T-helper 2 cell treated with Interferon-gamma antibody and Interleukin-4, amounts not matched to agents 5 μg/mL and 100 μg/mL, for 36 hours (primary cell): ENCODE results near the gene CD164L2.
"Not testable (repeated sequence)": the region's sequence is repeated elsewhere in the genome, so short reads cannot be mapped to it uniquely, and the experiment has no call there.

ENCODE experiments used
- DNase-seq: peaks from one replicate; pipeline ENCODE4 v3.0.0; 2021; ENCODE audit warnings: low spot score
- H3K27ac Mint-ChIP-seq: one replicate; pipeline ENCODE4 v1.8.0; 2021; ENCODE audit warnings: mild to moderate bottlenecking, mixed read lengths
- H3K27me3 Mint-ChIP-seq: one replicate; pipeline ENCODE4 v1.8.0; 2021; ENCODE audit warnings: low read depth, mixed read lengths
- H3K36me3 Mint-ChIP-seq: one replicate; pipeline ENCODE4 v1.8.0; 2021; ENCODE audit warnings: low read depth, mixed read lengths
- H3K4me1 Mint-ChIP-seq: one replicate; pipeline ENCODE4 v1.8.0; 2021; ENCODE audit warnings: low read depth, mixed read lengths
- H3K4me3 Mint-ChIP-seq: one replicate; pipeline ENCODE4 v1.8.0; 2022; ENCODE audit warnings: mild to moderate bottlenecking, moderate library complexity, mixed read lengths
- H3K9me3 Mint-ChIP-seq: one replicate; pipeline ENCODE4 v1.8.0; 2021; ENCODE audit warnings: mixed read lengths

Gene CD164L2

DNA sequence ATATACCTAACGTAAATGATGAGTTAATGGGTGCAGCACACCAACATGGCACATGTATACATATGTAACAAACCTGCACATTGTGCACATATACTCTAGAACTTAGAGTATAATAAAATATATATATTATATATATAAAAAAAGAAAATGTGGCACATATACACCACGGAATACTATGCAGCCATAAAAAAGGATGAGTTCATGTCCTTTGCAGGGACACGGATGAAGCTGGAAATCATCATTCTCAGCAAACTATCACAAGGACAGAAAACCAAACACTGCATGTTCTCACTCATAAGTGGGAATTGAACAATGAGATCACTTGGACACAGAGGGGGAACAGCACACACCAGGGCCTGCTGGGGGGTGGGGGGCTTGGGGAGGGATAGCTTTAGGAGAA, 1.7 kb upstream of the CD164L2 start:
- peaks cover 17% of the 10 kb centered on the region for H3K27me3 Mint-ChIP-seq
- DNase-seq, H3K36me3 Mint-ChIP-seq, H3K9me3 Mint-ChIP-seq, H3K4me3 Mint-ChIP-seq, H3K4me1 Mint-ChIP-seq, H3K27ac Mint-ChIP-seq: not testable (repeated sequence)

DNA sequence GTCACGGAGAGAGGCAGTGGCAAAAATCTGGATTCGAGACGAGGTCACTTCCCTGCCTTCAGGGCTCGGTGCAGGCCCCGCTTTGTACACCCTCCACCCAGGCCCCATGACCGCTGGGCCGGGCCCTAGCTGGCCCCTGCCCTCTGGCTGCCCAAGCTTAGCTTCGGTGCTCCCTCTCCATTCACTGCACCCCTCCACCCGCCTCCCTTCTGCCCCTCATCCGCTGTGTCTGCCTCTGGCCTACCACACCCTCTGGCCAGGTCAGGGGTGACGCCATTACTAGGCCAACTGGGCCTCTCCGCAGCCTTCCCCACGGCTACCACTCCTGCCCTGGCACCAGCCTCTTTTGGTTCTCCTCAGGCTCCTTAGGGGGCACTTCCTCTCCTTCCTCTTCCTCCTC, 528 bp upstream of the CD164L2 start:
- DNase-seq = no peak
- Mint-ChIP-seq H3K36me3 (no peaks in the 10 kb centered on the region), H3K27me3 (peaks cover 17% of the 10 kb centered on the region), H3K27ac (no peak overlapping the region), H3K9me3 (no peaks in the 10 kb centered on the region), H3K4me1 (no peaks in the 10 kb centered on the region), H3K4me3 (no peak overlapping the region)

DNA sequence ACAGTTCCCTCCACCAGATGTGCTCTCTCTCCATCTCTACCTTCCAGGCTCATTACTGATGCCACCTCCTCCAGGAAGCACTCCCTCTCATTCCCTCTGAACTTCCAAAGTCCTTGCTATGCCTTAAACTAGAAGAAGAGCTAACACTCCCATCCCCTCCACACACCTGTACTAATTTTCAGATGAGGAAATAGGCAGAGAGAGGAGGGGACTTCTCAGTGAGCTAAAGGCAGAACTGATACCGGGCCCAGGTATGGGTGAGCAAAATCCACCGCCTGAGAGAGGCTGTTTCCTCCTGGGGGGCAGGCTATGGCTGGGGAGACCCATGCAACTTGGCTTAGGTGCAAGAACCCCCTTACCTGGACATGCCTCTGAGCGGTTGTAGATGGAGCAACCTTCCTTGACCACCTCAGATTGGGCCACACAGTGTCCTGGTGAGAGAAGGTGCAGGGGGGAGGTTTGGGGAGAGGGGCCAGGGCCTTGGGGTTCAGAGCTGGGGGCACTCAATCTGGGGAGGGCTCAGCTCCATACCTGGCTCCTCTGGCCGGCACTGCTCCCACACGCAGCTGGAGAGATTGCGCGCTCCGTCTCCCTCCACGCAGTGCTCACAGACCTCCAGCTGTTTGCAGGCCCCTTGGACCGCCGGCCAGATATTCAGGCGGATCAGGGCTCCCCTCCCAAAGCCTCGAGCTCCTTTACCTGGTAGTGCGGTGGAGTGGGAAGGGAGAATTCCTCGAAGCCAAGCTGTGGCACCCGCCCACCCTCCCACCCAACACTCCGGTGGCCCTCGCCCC, 967 bp downstream of the CD164L2 start:
- no peak for DNase-seq
- Mint-ChIP-seq H3K27me3 (peaks cover 14% of the 10 kb centered on the region), H3K27ac (no peak overlapping the region), H3K4me1 (no peaks in the 10 kb centered on the region), H3K36me3 (no peaks in the 10 kb centered on the region), H3K9me3 (no peaks in the 10 kb centered on the region), H3K4me3 (no peak overlapping the region)

DNA sequence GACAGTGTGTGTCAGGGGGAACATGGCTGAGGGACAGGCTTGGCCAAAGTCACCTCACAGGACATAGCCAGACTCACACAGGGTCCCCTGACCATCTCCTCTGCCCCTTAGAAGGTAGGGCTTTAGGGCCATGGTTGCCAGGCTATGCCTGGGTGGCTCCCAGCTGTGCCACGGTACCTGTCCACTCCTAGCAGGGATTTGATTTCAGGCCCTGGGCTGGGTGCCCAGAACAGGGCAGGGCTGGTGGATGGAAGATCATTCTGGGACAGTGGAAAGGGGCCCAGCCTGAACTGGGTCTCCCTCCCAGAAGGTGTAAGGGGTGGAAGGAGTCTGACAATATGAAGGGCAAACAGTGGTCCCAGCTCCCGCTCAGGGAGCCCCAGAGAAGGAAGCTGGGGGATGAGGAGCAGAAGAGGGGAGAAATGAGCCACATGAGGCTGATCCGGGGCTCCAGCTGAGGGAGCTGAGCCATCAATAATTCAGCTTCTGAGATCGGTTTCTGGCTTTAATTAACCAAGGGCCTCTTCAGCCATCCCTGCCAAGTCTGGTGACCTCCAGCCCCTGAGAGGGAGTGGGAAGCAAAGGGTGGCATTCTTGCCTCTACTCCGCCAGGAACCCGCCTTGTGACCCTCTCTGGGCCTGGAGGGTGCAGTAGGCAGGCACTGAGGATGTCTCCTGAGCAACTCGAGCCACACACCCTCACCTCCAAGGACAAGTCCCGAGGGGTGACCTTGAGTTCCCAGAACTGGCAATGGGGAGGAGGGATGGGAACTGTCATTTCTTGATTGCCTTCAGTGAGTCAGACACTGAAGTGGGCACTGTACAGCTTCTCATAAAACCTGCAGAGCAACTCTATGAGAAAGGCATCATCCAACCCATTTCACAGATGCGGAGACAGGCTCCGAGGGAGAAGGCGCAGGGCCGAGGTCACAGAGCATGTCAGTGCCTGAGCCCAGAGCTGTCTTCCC, 2.1 kb downstream of the CD164L2 start:
- Mint-ChIP-seq H3K4me1 (no peaks in the 10 kb centered on the region), H3K36me3 (no peaks in the 10 kb centered on the region), H3K27ac (no peak overlapping the region), H3K4me3 (no peak overlapping the region), H3K27me3 (peaks cover 9% of the 10 kb centered on the region), H3K9me3 (no peaks in the 10 kb centered on the region)
- DNase-seq = no peak

DNA sequence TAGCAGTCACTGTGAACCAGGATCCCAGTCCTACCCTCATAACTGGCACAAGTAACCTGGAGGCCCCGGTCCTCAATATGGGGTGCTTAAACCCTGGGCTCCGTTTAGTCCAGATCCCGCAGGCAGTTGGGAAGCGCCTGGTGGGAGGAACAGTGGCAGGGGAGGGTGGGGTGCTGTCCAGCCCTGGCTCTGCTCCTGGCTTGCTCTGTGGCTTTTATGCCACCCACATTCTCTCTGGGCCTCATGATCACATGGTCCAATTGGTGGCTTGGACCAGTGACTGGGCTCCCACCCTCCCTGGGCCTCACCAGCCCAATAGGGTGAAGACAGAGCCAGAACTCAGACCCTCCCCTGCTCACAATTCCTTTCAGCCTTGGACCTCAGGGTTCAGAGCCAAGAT, 2.9 kb downstream of the CD164L2 start:
- Mint-ChIP-seq H3K9me3 (no peaks in the 10 kb centered on the region), H3K27me3 (peaks cover 8% of the 10 kb centered on the region), H3K4me1 (no peaks in the 10 kb centered on the region), H3K4me3 (no peak overlapping the region), H3K36me3 (no peaks in the 10 kb centered on the region), H3K27ac (no peak overlapping the region)
- DNase-seq = no peak

DNA sequence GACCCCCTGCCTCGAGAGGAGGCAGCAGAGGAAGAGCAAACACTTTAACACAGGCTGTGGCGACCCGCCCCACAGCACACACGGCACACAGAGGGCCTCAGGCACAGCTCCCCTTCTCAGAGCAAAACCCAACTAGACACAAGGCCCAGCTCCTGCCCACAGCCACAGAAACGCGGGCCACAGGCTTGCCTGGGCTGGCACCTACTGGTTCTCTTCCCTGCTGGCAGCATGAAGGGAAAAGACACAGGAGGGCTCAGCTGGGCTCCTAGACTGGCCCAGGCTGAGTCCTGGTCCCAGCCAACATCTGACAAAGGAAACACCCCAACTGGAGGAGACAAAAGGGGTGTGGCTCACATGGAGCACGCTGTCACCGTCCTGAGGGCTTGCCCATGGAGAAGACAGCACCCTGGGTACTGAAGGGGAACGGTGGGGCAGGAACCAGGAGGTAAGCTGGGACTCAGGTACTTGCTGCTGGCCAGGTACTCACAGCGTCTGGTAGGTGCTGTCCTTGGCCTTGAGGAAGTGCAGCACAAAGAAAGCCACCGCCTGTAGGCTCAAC, 3.5 kb downstream of the CD164L2 start:
- Mint-ChIP-seq H3K9me3 (no peaks in the 10 kb centered on the region), H3K4me1 (no peaks in the 10 kb centered on the region), H3K36me3 (no peaks in the 10 kb centered on the region), H3K4me3 (no peak overlapping the region), H3K27ac (no peak overlapping the region), H3K27me3 (peaks cover 8% of the 10 kb centered on the region)
- DNase-seq = no peak

DNA sequence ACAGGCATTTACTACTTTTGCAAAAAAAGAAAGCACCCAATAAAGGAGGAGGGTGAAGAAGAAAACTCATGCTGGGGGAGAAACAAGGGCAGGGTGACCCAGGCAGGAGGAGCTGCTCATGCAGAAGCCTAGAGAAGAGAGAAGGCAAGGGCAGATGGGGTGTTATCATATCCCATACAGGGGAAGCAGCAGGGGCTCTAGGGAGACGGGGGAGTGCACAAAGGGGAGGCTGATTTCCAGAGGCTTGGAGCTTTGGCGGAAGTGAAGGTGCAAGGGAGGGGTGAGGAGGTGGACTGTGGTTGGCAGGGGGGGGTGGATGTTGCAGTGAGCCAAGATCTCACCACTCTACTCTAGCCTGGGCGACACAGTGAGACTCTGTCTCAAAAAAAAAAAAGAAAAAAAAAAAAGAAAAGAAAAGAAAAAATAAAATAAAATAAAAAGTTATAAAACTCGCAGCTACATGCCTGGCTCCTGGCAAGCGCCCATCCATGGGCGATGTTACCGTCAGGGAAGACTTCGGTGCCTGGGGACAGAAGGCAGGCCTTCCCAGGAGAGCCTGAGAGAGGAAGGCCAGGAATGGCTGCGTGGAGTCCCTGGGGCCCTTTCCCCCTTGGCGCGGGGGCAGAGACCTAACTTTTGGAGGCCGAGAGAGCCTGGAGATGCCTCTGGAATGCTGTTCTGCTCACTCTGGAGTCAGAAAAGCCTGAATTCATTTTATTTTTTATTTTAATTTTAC, 5.2 kb downstream of the CD164L2 start:
- Mint-ChIP-seq H3K36me3 (no peaks in the 10 kb centered on the region), H3K9me3 (no peaks in the 10 kb centered on the region), H3K27ac (no peak overlapping the region)

DNA sequence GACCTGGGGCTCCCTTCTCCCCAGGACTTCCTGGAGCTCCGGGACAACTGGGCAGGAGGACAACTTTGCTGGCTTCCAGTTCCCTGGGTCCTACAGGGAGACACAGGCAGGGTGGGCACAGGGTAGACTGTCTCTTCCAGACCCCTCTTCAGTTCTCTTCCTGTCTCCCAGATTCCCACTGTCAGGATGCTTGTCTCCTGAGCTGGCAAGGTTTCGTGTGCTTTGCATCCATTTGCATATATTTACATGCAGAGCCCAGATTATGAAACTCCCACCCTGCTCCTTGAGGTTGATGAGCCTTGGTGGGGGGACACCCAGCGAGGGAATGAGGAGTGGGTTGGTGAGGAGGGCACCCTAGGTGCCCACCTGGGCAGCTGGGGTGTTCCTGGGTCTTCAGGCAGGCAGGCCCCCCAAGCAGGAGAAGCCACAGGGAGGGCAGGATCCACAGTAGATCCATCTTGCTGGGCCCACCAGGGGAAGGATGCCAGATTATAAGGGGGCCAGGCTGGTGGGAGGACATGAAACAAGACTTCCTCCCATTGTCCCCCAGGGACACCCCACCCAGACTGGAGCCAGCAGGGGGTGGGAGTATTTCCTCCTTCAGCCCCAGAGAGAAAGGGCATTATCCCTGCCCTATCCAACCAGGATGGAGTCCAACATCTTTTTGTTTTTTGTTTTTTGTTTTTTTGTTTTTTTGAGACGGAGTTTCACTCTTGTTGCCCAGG, 8.6 kb downstream of the CD164L2 start, which contains the start of gene FCN3:
TSS of gene FCN3 (minus strand) at position 463 of the 725 bp plus-strand sequence. CDS start at position 457, 6 bp downstream.
- no peaks in the 10 kb centered on the region for H3K9me3 Mint-ChIP-seq
- H3K27ac Mint-ChIP-seq = no peak within 1 kb of the TSS
- H3K27me3 Mint-ChIP-seq = no peaks in the 10 kb centered on the region
- H3K4me3 Mint-ChIP-seq = no peak within 1 kb of the TSS
- no peak for DNase-seq
- no peaks in the 10 kb centered on the region for H3K36me3 Mint-ChIP-seq
- H3K4me1 Mint-ChIP-seq = peaks cover 4% of the 10 kb centered on the region

More for the DNA sequence above, 5.2 kb downstream of the CD164L2 start:
- H3K27me3 Mint-ChIP-seq = peaks cover 8% of the 10 kb centered on the region
- no peaks in the 10 kb centered on the region for H3K4me1 Mint-ChIP-seq
- no peak overlapping the region for H3K4me3 Mint-ChIP-seq
- DNase-seq = no peak

DNA sequence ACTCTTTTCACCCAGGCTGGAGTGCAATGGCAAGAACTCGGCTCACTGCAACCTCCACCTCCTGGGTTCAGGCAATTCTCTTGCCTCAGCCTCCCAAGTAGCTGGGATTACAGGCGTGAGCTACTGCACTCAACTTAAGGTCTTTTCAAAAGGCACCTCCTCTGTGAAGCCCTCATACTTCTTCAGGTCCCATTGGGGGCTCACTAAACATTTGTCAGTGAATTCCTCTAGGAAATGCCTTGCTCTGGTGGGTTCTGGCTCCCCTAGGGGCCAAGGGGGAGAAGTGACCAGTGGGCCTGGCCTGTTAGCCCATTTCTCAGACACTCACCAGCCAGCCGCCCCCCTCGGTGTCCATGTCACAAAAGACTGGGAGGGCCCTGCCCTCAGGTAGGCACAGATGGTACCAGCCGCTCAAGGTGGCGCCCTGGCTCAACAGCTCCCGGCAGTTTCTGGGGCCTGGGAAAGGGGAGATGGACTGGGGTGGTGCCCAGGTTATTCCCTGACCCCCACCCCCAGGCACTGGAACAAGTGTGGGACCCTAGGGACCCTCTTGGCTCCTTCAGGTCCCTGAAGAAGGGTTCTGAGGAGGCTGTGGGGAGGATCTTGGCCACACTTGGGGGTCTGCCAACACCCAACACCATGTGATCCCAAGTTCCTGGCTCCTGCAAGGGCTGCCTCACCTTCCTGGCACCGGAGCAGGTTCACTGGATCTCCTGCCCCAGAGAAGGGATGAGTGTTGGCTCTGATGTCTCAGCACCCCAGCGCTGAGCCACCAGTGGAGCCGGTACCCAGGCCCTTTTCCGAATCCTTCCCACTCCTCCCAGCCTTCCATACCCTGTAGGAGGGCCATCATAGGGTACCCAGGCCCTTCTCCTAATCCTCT, 10.1 kb downstream of the CD164L2 start:
- Mint-ChIP-seq H3K9me3 (no peaks in the 10 kb centered on the region), H3K27me3 (no peaks in the 10 kb centered on the region), H3K27ac (no peak overlapping the region), H3K36me3 (no peaks in the 10 kb centered on the region), H3K4me3 (no peak overlapping the region), H3K4me1 (peaks cover 8% of the 10 kb centered on the region)
- DNase-seq = no peak

DNA sequence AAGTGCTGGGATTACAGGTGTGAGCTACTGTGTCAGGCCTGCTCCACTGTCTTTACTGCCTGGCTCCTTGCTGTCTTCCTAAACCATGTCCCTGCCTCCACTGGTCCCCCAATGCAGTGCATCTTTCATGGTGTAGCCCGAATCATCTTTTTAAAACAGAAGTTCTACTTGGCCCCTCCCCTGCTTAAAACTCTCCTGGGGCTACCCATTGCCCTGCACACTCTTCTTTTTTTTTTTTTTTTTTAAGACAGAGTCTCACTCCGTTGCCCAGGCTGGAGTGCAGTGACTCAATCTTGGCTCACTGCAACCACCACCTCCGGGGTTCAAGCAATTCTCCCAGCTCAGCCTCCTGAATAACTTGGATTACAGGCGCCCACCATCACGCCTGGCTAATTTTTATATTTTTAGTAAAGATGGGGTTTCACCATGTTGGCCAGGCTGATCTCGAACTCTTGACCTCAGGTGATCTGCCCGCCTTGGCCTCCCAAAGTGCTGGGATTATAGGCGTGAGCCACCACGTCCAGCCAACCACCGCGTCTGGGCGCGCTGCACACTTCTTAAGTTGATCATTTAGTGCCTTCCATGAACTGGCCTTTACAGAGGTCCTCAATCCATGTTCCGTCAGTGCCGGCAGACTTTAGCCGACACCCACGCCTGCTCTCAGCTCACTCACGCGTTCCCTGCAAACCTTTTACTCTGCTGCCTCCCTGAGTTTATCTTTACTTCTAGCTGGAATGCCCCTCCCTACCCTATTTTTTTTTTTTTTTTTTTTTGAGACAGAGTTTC, 10.9 kb downstream of the CD164L2 start:
- H3K9me3 Mint-ChIP-seq = no peaks in the 10 kb centered on the region
- no peak for DNase-seq
- peaks cover 13% of the 10 kb centered on the region for H3K4me1 Mint-ChIP-seq
- H3K36me3 Mint-ChIP-seq = no peaks in the 10 kb centered on the region
- H3K27ac Mint-ChIP-seq = no peak overlapping the region
- no peak overlapping the region for H3K4me3 Mint-ChIP-seq
- H3K27me3 Mint-ChIP-seq = no peaks in the 10 kb centered on the region

DNA sequence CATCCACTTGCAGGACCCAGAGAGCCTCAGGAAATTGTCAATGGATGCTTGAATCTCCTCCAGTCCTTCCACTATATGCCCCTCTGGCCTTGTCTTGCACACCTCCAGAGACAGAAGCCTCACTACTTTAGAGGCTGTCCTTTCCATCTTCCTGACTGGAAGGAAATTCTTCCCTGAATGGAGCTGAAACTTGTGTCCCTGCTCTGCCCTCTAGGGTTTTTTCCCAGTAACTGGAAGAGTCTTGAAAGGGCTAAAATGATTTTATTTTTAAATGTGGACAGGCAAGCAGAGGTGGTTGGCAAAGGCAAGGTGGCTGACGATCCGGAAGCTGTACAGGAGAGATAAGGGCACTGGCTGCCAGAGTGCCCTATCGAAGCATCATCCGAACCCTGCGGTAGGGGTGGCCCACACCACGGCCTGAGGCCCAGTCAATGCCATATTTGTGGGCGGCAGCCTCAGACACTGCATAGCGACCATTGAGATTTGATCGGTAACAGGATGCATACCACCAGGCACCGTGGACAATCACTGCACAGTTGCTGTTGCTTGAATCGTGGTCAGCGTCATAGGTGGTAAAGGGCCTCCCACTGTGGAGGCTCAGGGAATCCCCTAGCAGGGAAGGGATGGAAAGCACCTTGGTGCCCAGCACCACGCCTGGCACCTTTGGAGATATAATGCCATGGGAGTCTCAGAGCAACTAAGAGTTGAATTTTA, 14.1 kb downstream of the CD164L2 start:
- Mint-ChIP-seq H3K9me3 (no peaks in the 10 kb centered on the region), H3K27me3 (no peaks in the 10 kb centered on the region), H3K36me3 (no peaks in the 10 kb centered on the region), H3K4me1 (peaks cover 28% of the 10 kb centered on the region), H3K4me3 (no peak overlapping the region), H3K27ac (no peak overlapping the region)
- no peak for DNase-seq
